HG03521 (cell line): ENCODE results near the gene DPYSL4.

ENCODE experiments used
- ATAC-seq: cut with Tn5 transposase; IDR thresholded peaks from one replicate; pipeline ENCODE4 v1.9.1; 2021; ENCODE audit warnings: mild to moderate bottlenecking, moderate library complexity; ENCODE audit not compliant: unreplicated experiment

The DPYSL4 gene

DNA sequence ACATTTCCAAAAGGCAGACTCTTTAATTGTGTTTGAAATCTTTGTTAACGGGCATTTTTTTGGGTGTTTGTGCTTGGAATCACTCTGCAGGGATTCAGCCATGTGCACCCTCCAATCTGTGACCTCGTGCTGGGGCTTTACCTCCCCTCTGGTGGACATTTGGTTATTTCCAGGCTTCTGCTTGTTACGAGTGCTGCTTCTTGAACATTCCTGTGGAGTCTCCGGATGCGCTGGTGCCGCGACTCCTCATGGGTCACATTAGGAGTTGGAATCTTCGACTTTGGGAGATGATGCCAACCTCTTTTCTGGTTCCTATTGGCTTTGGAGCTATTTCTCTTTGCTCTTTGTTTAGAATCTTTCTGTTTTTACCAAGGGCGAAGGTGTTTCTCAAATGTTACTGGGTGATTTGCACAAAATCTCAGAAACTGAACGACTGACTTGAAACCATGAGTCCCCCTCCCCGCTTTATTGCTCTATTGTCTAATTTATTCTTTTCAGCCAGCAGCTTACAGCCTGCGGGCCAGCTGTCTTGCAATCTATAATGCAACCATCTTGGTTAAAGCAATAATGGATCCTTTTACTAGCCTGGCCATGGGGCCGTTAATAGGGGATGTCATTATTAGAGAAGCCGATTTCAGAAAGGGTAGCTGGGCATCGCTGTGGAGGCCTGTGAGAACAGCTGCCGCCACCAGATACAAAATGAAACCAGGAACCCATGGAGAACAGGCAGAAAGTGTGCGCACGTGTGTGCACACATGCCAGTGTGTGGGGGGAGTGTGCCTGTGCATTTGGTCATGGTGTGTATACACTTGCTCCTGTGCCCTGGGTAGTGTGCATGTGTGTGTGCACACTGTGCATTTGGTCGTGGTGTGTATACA, 9.9 kb upstream of the DPYSL4 start:
- no peak for ATAC-seq

DNA sequence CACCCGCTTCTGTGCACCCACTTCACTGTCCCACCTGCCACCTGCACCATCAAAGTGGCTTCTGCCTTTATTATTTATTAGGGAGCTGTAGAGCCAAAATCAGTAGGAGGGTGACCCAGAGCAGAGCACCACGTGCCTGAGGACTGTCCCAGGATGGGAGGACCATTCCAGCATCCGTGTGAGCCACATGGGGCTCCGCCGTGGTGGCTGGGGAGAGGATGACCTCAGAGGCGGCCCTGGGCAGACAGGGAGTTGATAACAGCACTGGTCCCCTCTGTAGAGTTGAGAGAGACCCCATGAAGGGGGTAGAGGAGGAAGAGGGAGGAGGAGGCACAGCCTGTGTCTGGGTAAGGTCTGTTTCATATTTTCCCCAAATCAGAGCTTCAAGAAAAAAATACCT, 8.7 kb upstream of the DPYSL4 start:
- no peak for ATAC-seq

DNA sequence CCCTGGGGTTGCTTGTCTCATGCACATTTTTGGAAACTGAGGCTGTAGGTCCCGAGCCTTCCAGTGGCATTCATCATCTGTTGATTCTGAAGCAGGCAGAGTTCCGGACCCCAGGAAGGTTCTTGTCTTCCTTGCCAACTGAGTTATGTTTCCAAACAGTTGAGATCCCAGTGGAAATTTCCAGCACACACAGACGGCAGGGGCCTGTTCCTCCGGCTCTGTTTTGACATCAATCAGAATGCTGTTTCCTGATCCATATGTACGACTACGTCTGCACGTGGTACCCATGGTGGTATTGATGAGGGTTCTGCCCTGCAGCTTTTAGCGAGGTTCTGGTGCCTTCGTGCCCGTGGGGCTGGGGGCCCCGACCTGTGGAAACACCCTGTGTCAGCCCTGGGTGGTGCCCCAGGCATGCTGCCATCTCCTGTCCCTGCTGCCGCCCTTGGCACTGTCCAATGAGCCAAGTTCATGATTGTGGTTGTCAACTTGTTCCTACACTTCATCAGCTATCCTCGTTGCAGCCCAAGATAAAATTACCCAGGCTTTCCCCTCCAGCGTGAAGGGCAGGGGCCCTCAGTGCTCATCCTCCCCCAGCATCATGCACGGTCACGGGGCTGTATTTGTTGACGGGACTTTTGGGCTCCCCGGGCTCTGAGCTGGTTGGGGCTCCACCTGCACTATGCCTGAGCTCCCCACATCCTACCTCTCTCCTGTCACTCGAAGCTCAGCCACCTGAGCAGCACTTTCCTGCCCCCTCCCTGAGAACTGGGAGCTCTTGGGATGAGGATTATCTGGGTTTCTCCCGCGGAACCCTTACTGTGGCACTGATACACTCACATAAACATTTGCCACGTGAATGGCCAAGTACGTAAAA, 7.8 kb upstream of the DPYSL4 start:
- no peak for ATAC-seq

DNA sequence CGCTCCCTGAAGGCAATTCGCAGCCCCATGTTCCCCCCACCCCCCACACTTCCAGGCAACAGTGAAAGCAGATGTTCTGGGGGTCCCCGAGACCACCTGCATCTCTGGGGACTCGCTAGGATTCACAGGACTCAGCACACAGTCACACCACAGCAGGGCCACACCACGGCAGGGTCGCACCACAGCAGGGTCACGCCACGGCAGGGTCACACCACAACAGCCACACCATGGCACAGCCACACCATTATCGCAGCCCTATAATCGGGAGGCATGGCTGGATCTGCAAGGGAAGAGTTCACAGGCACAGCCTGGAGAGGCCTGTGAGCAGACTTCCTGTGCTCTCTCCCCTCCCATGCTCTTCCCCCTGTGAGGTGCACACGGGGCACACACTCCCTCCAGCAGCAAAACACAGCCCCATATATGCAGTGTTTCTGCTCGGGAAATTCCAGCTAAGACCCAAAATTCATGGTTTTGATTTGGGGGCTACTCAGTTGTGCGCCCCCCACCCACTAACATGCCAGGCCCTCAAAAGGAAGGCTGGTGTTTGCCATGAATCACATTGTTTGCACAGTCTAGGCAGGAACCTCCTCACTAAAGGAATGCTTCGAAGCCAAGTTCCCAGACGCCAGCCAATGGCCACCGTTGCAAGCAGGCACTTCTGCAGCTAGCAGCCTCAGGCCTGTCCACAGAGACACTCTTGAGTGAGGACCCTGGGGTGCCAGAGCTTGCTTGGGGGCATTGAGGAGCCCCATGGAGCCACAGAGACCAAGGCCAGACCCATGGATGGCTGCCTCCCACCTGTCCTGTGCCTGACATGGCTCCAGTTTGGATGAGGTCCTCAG, 7.0 kb upstream of the DPYSL4 start:
- ATAC-seq, result no peak

DNA sequence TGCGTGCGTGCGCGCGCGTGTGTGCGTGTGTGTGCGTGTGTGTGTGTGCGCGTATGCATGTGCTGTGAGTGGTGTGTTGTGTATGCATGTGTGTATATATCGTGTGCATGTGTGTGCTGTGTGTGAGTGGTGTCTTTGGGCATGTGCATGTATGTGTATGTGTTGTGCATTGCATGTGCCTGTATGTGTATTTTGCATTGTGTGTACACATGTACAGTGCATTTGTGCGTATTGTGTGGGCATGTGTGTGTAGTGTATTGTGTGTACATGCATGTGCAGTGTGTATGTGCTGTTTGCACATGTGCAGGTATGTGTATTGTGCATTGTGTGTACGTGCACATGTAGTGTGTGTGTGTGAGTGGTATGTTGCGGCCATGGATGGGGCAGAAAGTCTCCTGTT, 6.0 kb upstream of the DPYSL4 start:
- no peak for ATAC-seq

DNA sequence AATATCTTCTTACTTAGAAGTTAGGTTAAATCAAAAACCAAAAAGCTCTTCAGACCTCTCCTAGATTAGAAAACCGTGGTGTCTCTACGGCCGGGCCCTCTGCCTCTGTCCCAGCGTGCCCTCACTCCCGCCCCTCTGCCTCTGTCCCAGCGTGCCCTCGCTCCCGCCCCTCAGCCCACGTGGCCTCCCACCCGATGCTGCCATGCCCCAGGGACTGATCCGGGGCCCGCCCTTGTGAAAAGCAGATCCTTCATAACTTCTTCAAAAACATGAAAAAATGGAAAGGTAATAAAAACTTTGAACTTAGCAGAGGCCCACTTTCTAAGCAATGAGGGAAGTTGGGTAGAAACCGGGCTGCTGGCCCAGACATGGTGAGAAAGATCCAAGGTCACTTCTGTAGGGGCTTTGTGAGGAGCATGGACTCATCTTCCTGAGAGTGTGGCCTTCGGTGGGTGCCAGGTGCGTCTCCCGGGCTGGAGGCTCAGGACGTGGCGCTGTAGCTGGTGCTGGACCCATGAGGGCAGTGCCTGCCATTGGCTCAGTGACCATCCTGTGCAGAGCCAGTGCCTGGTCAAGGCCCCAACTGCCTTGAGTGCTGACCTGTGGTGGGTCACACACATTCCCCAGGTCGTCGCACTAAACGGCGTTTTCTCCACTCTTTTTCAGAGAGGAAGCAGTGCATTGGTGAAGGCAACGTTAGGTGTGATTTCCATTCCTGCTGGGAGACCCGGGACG, 4.9 kb upstream of the DPYSL4 start:
- no peak for ATAC-seq

DNA sequence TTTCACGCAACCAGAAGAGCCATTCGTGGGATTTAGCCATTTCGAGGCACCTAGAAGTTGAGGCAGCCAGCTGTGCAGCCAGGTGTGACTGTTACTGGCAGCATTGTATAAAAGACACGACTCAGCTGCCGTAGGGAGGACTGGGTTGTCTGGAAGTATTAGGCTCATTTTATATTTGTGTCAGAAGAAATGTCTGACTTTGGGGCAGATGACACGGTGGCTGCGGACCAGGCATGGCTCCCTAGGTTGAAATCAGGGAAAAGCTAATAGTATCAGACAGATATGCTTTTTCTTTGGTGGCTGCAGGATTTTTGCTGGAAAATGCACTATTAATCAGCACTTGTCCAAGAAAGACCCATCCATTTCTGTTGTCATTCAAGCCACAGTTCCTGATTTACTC, 4.2 kb upstream of the DPYSL4 start:
- no peak for ATAC-seq

DNA sequence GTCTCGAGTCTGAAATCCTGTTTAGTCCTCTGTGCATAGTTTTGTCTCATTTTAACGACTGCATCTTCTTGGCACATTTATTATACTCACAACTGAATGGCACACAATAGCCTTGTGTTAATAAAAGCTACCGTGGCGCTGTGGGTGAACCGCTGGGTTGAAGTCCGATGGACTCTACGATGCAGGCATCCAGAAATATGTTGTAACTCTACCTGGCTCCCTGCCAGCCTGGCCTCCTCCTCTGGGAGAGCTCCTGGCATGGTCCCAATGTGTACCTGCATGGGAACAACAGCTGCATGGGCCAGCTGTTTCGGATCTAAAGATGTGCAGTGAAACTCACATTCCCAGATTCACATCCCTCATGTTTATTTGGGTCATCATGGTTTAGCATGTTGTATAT, 3.7 kb upstream of the DPYSL4 start:
- no peak for ATAC-seq

DNA sequence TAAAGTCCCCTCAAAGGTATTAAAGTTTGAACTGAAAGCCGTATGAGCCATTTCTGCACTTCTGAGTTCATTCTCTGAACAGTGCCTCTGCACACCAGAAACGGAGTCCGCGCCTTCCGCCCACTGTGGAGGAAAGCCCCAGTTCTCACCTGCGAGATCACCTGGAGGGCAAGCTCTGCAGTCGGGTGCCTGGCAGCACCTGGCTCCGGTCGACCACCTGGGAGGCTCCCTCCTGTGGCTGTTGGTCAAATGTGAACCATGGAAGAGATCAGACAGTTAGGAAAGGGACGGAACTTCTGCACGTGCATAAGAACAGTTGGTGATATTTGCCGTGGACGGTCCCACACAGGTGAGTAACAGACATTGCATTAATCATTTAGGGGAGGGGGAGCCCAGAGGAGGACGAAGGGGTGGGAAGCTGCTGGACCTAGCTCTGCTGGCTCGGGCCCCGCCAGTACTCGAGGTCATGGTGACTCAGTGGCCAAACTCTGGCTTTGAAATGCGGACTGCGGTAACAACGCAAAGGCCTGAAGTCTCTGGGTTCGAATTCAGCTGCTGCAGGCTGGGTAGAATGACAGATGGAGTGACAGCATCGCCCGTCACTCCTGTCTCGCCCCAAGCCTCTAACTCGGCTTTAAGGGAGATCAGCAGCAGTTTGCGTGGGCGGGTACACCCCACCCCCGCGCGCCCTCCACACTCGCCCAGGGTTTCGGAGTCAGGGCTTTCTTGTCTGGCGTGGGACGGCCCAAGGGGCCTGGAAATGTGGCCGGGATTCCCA, 1.7 kb upstream of the DPYSL4 start:
- ATAC-seq, result no peak

DNA sequence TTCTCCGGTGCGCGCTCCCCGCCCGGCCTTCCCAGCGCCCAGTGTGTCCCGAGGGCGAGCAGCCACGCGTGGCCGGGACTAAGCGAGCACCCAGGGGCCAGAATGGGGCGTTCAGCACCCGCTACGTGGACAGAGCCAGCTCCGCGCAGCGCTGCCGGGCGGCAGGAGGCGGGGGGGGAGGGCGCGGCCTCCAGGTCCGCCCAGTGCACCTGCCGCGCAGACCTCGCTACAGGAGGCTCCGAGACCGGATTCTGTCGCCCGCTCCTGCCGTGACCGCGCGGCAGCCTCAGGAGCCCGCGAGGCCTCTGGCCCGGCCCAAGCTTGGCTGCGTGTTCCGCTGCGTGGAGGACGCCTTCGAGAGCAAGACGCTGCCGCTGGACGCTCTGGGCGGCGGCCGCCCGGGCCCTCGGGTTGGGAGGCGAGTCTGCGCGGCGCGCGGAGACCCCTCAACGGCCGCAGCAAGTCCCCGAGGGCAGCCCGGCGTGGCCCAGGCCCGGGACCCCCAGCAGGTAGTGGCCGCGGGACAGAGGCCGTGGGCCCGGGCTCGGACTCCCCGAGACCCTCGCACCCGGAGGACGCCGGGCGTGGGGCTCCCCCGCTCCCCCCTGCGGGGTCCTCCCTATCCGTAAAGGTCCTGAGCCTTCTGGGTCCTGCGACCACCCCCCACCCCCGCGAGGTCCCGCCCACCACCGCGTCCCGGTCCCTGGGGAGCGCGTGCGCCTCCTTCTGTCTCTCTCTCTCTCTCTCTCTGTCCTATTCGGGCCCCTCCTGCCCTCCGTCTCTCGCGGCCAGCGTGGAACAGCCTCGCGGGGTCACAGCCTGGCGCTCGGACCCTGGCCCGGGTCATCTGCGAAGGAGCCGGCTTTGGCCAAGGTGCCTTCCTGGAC, 904 bp upstream of the DPYSL4 start:
- ATAC-seq, result no peak

DNA sequence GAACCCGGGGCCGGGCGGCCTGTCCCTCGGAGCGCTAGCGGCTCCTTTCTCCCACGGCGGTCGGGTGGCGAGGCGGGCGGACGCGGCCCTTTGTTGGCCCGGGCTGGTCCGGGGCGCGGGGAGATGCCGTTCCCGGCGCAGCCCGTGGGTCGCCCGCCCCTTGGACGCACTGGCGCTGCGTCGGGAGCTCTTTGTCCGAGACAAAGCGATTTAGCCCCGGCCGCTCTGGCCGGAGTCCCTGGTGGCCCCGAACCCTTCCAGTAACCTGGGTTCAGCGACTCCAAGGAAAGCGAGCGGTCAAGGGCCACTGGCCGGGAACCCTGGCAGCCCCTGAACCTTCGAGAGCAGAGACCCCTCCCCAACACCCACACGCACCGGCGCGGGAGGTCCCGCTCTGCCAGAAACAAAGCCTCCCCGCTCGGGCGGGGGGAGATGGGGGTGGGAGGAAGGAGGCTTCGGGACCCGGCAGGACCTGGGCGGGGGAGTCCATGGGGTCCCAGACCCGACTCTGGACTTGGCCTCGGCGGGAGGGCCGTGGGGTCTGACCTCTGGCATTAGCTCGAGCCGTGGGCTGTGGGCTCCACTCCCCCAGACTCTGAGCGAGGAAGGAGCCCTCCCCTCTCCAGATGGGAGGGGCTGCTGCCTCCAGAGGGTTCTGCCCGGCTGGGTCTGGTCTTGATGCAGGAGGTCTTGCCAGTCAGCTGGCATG, 836 bp downstream of the DPYSL4 start:
- no peak for ATAC-seq

DNA sequence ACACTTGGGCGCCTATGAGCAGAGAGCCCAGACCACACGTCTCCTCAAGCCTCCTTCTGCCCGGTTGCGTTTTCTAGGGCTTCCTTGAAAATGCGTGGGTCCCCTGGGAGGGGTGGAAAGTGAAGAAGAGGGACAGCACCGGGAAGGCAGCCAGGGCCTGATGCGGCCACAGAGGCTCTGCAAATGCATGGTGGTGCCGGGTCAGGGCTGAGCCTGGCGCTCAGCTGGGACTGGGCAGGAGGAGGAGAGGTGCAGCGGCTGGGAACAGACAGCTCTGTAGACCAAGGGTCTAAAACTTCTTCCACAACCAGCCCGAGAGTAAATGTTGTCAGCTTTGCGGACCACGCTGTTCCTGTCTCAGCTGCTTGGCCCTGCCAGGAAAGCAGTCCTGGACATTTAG, 1.6 kb downstream of the DPYSL4 start:
- no peak for ATAC-seq

DNA sequence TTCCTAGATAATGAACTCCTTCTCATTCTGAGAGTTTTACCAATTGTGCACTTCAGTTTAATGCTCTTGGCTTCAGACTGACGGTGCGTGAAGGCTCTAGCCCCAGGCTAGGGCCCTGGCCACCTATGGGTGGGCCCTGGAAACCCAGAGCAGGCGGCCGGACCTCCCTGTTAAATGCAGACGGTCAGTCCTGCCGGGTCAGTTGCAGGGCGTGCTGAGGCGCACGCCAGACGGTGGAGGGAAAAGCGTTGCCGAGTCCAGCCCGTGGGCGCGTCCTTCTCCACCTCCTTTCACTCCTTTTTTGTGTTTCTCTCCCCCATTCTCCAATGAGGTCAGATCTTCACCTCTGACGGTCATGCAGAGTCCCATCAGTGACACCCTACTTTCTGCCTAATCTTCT, 2.3 kb downstream of the DPYSL4 start:
- no peak for ATAC-seq

DNA sequence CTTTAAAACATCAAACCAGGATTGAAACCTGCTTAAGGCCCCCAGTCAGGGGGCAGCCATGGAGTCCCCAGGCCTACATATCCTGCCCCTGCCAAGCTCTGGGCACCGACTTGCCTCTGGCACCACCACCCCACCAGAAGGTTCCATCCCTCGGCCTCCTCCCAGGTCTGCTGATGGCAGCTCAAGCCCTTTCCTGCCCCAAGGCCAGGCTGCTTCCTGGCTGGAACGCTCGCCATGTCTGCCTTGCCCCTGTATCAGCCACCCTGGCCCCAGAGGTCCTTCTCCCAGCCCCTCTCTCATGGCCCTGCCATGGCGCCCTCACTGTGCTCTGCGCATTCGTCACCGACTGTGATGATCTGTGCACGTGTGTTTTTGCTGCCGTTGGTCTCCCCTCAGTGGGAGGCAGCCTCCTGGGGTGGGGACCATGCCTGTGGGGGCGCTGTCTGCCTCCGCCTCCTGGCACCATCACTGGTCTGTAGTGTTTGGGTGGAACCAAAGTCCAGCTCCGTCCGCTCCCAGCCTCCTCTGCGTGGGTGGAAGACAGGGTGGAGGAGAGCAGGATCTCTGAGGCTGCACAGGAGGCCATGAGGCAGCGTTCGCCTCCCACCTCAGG, 3.2 kb downstream of the DPYSL4 start:
- no peak for ATAC-seq

DNA sequence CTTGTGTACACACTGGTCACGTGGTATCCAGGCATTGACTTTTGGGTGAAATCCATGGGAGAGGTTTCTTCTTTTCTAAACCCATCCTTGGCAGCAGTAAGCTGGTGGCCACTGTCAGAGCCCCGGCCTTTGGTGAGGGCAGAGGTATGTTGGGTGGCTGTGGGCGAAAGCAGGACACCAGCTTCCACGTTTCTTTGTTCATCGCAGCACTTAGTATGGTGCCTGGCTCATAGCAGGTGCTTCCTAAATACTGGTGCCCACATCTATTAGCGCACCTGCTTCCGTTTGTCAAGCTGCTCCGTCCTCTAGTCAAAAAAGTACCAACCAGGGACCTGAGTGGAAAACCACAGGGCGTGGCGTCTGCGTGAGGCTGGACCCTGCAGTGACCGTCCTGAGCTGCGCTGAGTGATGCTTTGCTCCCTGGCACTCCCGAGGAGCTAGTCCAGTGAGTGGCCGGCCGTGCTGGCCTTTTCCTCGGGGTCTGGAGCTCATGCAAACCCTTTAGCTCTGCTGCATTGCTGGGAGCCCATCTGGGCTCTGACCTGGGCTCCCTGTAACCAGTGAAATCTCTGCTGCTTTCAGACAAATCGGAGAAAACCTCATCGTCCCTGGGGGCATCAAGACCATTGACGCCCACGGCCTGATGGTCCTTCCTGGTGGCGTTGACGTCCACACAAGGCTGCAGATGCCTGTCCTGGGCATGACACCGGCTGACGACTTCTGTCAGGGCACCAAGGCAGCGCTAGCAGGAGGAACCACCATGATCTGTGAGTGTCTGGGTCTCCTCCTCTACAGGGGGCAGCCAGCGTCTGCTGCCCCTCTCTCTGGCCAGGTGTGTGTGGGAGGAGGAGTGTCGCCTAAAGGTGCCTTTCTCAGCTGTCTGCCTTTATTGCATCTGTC, 5.6 kb downstream of the DPYSL4 start:
- no peak for ATAC-seq

DNA sequence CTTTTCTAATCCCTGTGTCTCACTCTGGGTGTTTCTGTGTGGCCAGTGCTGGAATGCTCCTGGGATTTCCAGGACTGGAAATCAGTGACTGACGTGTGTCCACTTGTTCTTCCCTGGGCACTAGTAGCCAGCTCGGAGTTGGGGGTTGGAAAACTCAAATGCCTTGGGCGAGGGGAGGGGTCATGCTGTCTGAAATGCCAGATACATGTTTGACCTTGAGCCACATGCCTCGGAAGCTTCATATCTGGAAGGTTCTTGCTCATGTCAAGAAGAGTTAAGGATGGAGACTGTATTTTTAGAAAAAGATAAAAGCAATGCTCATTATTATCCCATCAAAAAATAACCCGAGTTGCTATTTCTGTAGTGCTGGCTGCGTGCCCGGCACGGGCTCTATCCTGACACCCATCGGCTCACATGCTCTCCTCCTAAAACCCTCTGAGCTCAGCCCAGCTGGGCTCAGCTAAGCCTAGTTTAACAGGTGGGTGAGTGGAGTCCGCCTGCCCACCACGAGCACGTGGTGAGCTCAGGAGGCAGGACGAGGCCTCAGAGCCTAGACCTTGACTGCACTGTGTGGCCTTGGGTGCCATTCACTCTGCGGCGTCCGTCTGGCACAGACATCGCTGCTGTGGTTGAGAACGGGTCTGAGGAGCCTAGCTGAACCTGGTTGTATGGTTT, 6.4 kb downstream of the DPYSL4 start:
- ATAC-seq, result no peak
